GM23248 (cell line): ENCODE data around the gene NTPCR.

Source experiments
- EZH2 ChIP-seq: fragments of 200-600 bp; sonication (generic); IDR thresholded peaks from 2 replicates; pipeline ENCODE4 v1.6.1; 2018; ENCODE audit warnings: antibody characterized with exemption, mild to moderate bottlenecking; ENCODE audit not compliant: insufficient read depth, poor library complexity, severe bottlenecking
- EZH2phosphoT487 ChIP-seq: fragments of 200-600 bp; sonication (generic); IDR thresholded peaks from 2 replicates; pipeline ENCODE4 v1.6.1; 2018; ENCODE audit warnings: antibody characterized with exemption, moderate library complexity, mild to moderate bottlenecking, low read depth; ENCODE audit not compliant: insufficient read depth

DNA sequence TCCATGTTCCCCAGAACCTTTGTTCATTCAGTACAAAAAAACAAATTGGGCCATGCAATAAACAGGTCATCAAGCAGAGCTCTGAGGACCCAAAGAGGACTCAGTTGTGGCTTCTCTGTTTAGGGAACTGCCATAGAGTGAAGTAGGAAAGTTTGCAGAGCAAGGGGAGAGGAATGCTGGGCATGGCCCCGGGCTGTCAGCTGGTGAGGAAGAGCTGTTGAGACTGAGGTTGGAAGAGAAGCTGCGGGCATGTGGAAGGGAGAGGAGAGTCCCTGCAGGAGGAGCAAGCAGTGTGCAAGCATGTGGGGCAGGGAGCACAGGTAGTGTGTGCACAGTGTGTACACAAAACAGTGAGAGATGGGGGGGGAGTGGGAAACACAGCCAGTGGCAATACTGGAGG is 71.8 kb downstream of the NTPCR start:
- no peak for TF ChIP-seq EZH2
- no peak for TF ChIP-seq EZH2phosphoT487
